ENCODE measurements around the gene HIVEP3.

HIVEP3 gene

GRCh38 chr1:41918450-41919043, at the start of gene HIVEP3:
HIVEP3 (minus strand) TSS chr1:41918922.
- peak within 1 kb of the TSS; percentile 67 for H3K9ac ChIP-seq (ENCODE audit: low read depth, low read length, poor library complexity, severe bottlenecking)
- H3K36me3 ChIP-seq (ENCODE audit: insufficient read depth, low read length): no peaks in the 10 kb centered on the region
- peak within 1 kb of the TSS; percentile 96 for H3K4me2 ChIP-seq (ENCODE audit: low read depth, low read length, poor library complexity, severe bottlenecking)
- no peaks in the 10 kb centered on the region for H3K79me2 ChIP-seq (ENCODE audit: insufficient read depth, low read length)
- H4K20me1 ChIP-seq (ENCODE audit: insufficient read depth, low read length, poor library complexity, severe bottlenecking): no peaks in the 10 kb centered on the region
- no peaks in the 10 kb centered on the region for H3F3A ChIP-seq (ENCODE audit: low read depth)
- peak within 1 kb of the TSS; percentile 82 for H3K4me3 ChIP-seq (ENCODE audit: low read length, poor library complexity, severe bottlenecking)
- peak within 1 kb of the TSS; percentile 93 for H2AFZ ChIP-seq (ENCODE audit: low read length)
- H3K4me1 ChIP-seq (ENCODE audit: insufficient read depth, low read length, poor library complexity, severe bottlenecking): peaks cover 57% of the 10 kb centered on the region
- peak; percentile 29; the same call in 1 of the 2 replicates for TF ChIP-seq CTCF (conservative IDR thresholded peaks at IDR 0.05; ENCODE audit: low read length)
- no peak for TF ChIP-seq EZH2phosphoT487 (IDR thresholded peaks at IDR 0.05; ENCODE audit: borderline replicate concordance)
- H3K9me3 ChIP-seq (ENCODE audit: insufficient read depth, low read depth, low read length): no peaks in the 10 kb centered on the region
- H3K27me3 ChIP-seq (ENCODE audit: insufficient read depth, low read length, poor library complexity, severe bottlenecking): no peaks in the 10 kb centered on the region
- no peaks in the 10 kb centered on the region for H3K9me2 ChIP-seq (replicated peaks; ENCODE audit: low read depth, low read length)

GRCh38 chr1:41964400-41964799, 45.7 kb upstream of the HIVEP3 start:
- Histone ChIP-seq H3K79me2 (ENCODE audit: insufficient read depth, low read length) (no peaks in the 10 kb centered on the region), H3K4me3 (ENCODE audit: low read length, poor library complexity, severe bottlenecking) (no peak overlapping the region)

GRCh38 chr1:41963636-41964035, 44.9 kb upstream of the HIVEP3 start:
- Histone ChIP-seq H3K4me2 (ENCODE audit: low read depth, low read length, poor library complexity, severe bottlenecking) (no peak overlapping the region), H4K20me1 (ENCODE audit: insufficient read depth, low read length, poor library complexity, severe bottlenecking) (no peaks in the 10 kb centered on the region), H2AFZ (ENCODE audit: low read length) (no peak overlapping the region), H3K4me1 (ENCODE audit: insufficient read depth, low read length, poor library complexity, severe bottlenecking) (no peaks in the 10 kb centered on the region), H3K79me2 (ENCODE audit: insufficient read depth, low read length) (no peaks in the 10 kb centered on the region), H3K36me3 (ENCODE audit: insufficient read depth, low read length) (no peaks in the 10 kb centered on the region), H3K9ac (ENCODE audit: low read depth, low read length, poor library complexity, severe bottlenecking) (no peak overlapping the region), H3K27me3 (ENCODE audit: insufficient read depth, low read length, poor library complexity, severe bottlenecking) (no peaks in the 10 kb centered on the region), H3F3A (ENCODE audit: low read depth) (no peaks in the 10 kb centered on the region), H3K9me3 (ENCODE audit: insufficient read depth, low read depth, low read length) (no peaks in the 10 kb centered on the region), H3K9me2 (replicated peaks; ENCODE audit: low read depth, low read length) (no peaks in the 10 kb centered on the region), H3K4me3 (ENCODE audit: low read length, poor library complexity, severe bottlenecking) (no peak overlapping the region)
- TF ChIP-seq CTCF (conservative IDR thresholded peaks at IDR 0.05; ENCODE audit: low read length): no peak
- TF ChIP-seq EZH2phosphoT487 (IDR thresholded peaks at IDR 0.05; ENCODE audit: borderline replicate concordance): no peak

More at GRCh38 chr1:41964400-41964799, 45.7 kb upstream of the HIVEP3 start:
- no peaks in the 10 kb centered on the region for H4K20me1 ChIP-seq (ENCODE audit: insufficient read depth, low read length, poor library complexity, severe bottlenecking)
- H3K9me2 ChIP-seq (replicated peaks; ENCODE audit: low read depth, low read length): no peaks in the 10 kb centered on the region
- no peaks in the 10 kb centered on the region for H3F3A ChIP-seq (ENCODE audit: low read depth)
- no peaks in the 10 kb centered on the region for H3K4me1 ChIP-seq (ENCODE audit: insufficient read depth, low read length, poor library complexity, severe bottlenecking)
- TF ChIP-seq CTCF (conservative IDR thresholded peaks at IDR 0.05; ENCODE audit: low read length) (no peak), EZH2phosphoT487 (IDR thresholded peaks at IDR 0.05; ENCODE audit: borderline replicate concordance) (no peak)
- no peak overlapping the region for H3K4me2 ChIP-seq (ENCODE audit: low read depth, low read length, poor library complexity, severe bottlenecking)
- H3K9ac ChIP-seq (ENCODE audit: low read depth, low read length, poor library complexity, severe bottlenecking): no peak overlapping the region
- H3K27me3 ChIP-seq (ENCODE audit: insufficient read depth, low read length, poor library complexity, severe bottlenecking): no peaks in the 10 kb centered on the region
- no peaks in the 10 kb centered on the region for H3K9me3 ChIP-seq (ENCODE audit: insufficient read depth, low read depth, low read length)
- no peak overlapping the region for H2AFZ ChIP-seq (ENCODE audit: low read length)
- H3K36me3 ChIP-seq (ENCODE audit: insufficient read depth, low read length): no peaks in the 10 kb centered on the region

Measured in Loucy (cell line).